B cell (primary cell): ENCODE data around the gene XRCC4. TPM values are rescaled to one million over a fixed set of nuclear protein-coding genes. Genes with fewer than 3 reads are reported as not detected.

Experiments
- ATAC-seq: fragments of 200-7000 bp; cut with Tn5 transposase; one replicate; pipeline ENCODE4 v1.10.0; 2021; ENCODE audit warnings: low read depth, mild to moderate bottlenecking, moderate number of reproducible peaks, moderate library complexity
- CTCF ChIA-PET: fragments of 350-600 bp; sonication (Branson Sonifier 250); formaldehyde crosslinking; loops from one replicate; lab custom pipeline; 2021; ENCODE audit warnings: antibody characterized with exemption, inconsistent platforms; lab: Charles Lee
- POLR2A ChIA-PET: fragments of 350-600 bp; sonication (Branson Sonifier 250); formaldehyde crosslinking; loops from one replicate; lab custom pipeline; 2021; ENCODE audit warnings: antibody characterized with exemption; lab: Charles Lee
- DNase-seq: peaks from one replicate; pipeline ENCODE4 v3.0.0; 2013
- H2AFZ ChIP-seq: 2 replicates; pipeline ENCODE4 v1.6.1; 2012; ENCODE audit warnings: mild to moderate bottlenecking, low read depth, low read length; ENCODE audit not compliant: insufficient read depth, poor library complexity, severe bottlenecking
- H3K27ac ChIP-seq, 2 donors: 1 replicate in 1 of 2; 2 replicates in 1 of 2; pipeline ENCODE4 v1.5.1; 2012 to 2013; ENCODE audit warnings: low read length in 2 of 2, mild to moderate bottlenecking in 2 of 2, moderate library complexity in 1 of 2
- H3K27me3 ChIP-seq, 4 experiments: fragments of 200-600 bp in 1 of 4; sonication (generic) in 1 of 4; replicated peaks in 1 of 4; 1 replicate in 2 of 4; 2 replicates in 2 of 4; pipeline versions ENCODE4 v1.6.1 to v1.7.0; 2013 to 2016; ENCODE audit warnings: low read length in 3 of 4, mild to moderate bottlenecking in 2 of 4, mixed read lengths in 1 of 4, moderate library complexity in 1 of 4; ENCODE audit not compliant: insufficient read depth in 4 of 4, control insufficient read depth in 3 of 4; ENCODE audit errors: control extremely low read depth in 1 of 4
- H3K36me3 ChIP-seq, 2 experiments: replicated peaks in 1 of 2; 1 replicate in 1 of 2; 2 replicates in 1 of 2; pipeline versions ENCODE4 v1.6.1 to v1.7.1; 2013; ENCODE audit warnings: low read length in 1 of 2; ENCODE audit not compliant: insufficient read depth in 2 of 2, control insufficient read depth in 1 of 2; ENCODE audit errors: control extremely low read depth in 1 of 2, extremely low read depth in 1 of 2
- H3K4me1 ChIP-seq, 2 donors: fragments of 200-600 bp in 1 of 2; sonication (generic) in 1 of 2; 1 replicate in 1 of 2; 2 replicates in 1 of 2; pipeline versions ENCODE4 v1.5.1 to v1.6.1; 2013 to 2017; ENCODE audit warnings: low read length in 2 of 2; ENCODE audit not compliant: control insufficient read depth in 2 of 2, insufficient read depth in 2 of 2
- H3K4me2 ChIP-seq: replicated peaks from 2 replicates; pipeline ENCODE3; 2012; ENCODE audit warnings: mild to moderate bottlenecking, low read depth, low read length; ENCODE audit not compliant: poor library complexity, severe bottlenecking
- H3K4me3 ChIP-seq, 5 experiments: fragments of 200-600 bp in 1 of 5; sonication (generic) in 1 of 5; 1 replicate in 3 of 5; 2 replicates in 2 of 5; pipeline versions ENCODE4 v1.5.1 to v1.7.0; 2011 to 2016; ENCODE audit warnings: low read length in 4 of 5, mild to moderate bottlenecking in 4 of 5, low read depth in 2 of 5, control low read depth in 1 of 5, moderate library complexity in 1 of 5; ENCODE audit not compliant: insufficient read depth in 1 of 5; ENCODE audit errors: control extremely low read depth in 1 of 5, extremely low read depth in 1 of 5
- H3K79me2 ChIP-seq: fragments of 200-600 bp; sonication (generic); one replicate; pipeline ENCODE4 v1.6.0; 2016; ENCODE audit warnings: low read length; ENCODE audit not compliant: control insufficient read depth, insufficient read depth
- H3K9ac ChIP-seq: fragments of 200-600 bp; sonication (generic); 2 replicates; pipeline ENCODE4 v1.6.1; 2017; ENCODE audit warnings: mild to moderate bottlenecking, low read length, moderate library complexity
- H3K9me3 ChIP-seq, 3 donors: one replicate each; pipeline versions ENCODE4 v1.6.1 to v1.7.1; 2013; ENCODE audit warnings: low read length in 2 of 3; ENCODE audit not compliant: control insufficient read depth in 2 of 3, insufficient read depth in 1 of 3; ENCODE audit errors: control extremely low read depth in 1 of 3
- H4K20me1 ChIP-seq: 2 replicates; pipeline ENCODE4 v1.6.0; 2012; ENCODE audit warnings: mild to moderate bottlenecking, low read length; ENCODE audit not compliant: insufficient read depth, control insufficient read depth, poor library complexity, severe bottlenecking
- H3K27ac Mint-ChIP-seq: one replicate; pipeline ENCODE4 v1.8.0; 2021; ENCODE audit warnings: mixed read lengths
- H3K27me3 Mint-ChIP-seq: one replicate; pipeline ENCODE4 v1.8.0; 2021; ENCODE audit warnings: mixed read lengths
- H3K4me1 Mint-ChIP-seq: one replicate; pipeline ENCODE4 v1.8.0; 2021; ENCODE audit warnings: mixed read lengths
- H3K4me3 Mint-ChIP-seq: one replicate; pipeline ENCODE4 v1.8.0; 2021; ENCODE audit warnings: mixed read lengths
- H3K9me3 Mint-ChIP-seq: one replicate; pipeline ENCODE4 v1.8.0; 2022; ENCODE audit warnings: mixed read lengths; ENCODE audit not compliant: insufficient read depth
- EZH2 ChIP-seq: IDR thresholded peaks from 2 replicates; pipeline ENCODE4 v1.6.1; 2012; ENCODE audit warnings: borderline replicate concordance, low read depth, mild to moderate bottlenecking, moderate library complexity, low read length; ENCODE audit not compliant: insufficient read depth, poor library complexity, severe bottlenecking
- WGBS: methylation state at CpG from one replicate; pipeline ENCODE4 v1.1.5; 2013; ENCODE audit warnings: missing lambda C conversion rate; ENCODE audit not compliant: insufficient coverage; 5-methylcytosine and 5-hydroxymethylcytosine counted together
- intact Hi-C: fragments of 100-400 bp; cut with micrococcal nuclease; formaldehyde crosslinking; loops from one replicate; pipeline ENCODE4 v1.10.0; 2022
- polyA plus RNA-seq: library from polyadenylated mRNA; depleted of rRNA; stranded (reverse); fragments of >200 nt; gene quantifications from 2 replicates; pipeline ENCODE4 v1.2.3, GENCODE V29; 2012
- total RNA-seq, 2 donors: library from RNA; stranded (reverse); fragments of 120-200 nt in 1 of 2; gene quantifications; 1 replicate in 1 of 2; 2 replicates in 1 of 2; pipeline versions ENCODE4 v1.2.3 to v1.2.4, GENCODE V29; 2013 to 2022
- TF ChIP-seq, protein P1 (sequence below): fragments of 200-600 bp; IDR thresholded peaks from one replicate; pipeline ENCODE4 v1.8.0; 2022; ENCODE audit warnings: antibody characterized with exemption, mild to moderate bottlenecking

Gene XRCC4
- total and polyA plus RNA-seq, 2 donors (not counting 1 experiment from before 2014, with no cell fraction given) = 1.3 to 7.7 TPM

DNA sequence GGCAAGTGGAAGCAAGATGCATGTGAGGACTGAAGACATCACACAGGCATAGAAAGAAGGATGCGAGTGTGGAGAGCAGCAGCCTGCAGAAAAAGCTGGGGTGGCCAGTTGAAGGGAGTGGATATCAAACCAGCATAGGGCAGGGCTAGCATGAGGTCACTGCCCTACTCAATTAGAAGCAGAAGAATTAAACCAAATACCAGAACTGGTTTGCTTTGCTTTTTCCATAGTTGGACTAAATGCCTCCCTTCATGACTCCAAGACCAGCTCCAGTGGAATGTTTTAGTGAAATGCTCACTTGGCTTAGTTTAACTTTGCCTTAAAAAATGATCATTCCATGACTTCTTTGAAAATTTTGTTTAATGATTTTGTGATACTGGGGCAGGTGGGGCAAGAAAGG, 46.0 kb upstream of the XRCC4 start:
- no peak overlapping the region for H3K4me3 Mint-ChIP-seq
- no peak overlapping the region for H3K4me2 ChIP-seq
- no peak overlapping the region for H2AFZ ChIP-seq
- H3K9me3 ChIP-seq = no peaks in the 10 kb centered on the region
- DNase-seq = no peak
- H3K27me3 ChIP-seq = no peaks in the 10 kb centered on the region
- intact Hi-C loops = no loop called here
- H4K20me1 ChIP-seq = no peaks in the 10 kb centered on the region
- H3K36me3 ChIP-seq = no peaks in the 10 kb centered on the region
- H3K9me3 Mint-ChIP-seq = no peaks in the 10 kb centered on the region
- H3K79me2 ChIP-seq = no peaks in the 10 kb centered on the region
- TF ChIP-seq, protein P1, sequence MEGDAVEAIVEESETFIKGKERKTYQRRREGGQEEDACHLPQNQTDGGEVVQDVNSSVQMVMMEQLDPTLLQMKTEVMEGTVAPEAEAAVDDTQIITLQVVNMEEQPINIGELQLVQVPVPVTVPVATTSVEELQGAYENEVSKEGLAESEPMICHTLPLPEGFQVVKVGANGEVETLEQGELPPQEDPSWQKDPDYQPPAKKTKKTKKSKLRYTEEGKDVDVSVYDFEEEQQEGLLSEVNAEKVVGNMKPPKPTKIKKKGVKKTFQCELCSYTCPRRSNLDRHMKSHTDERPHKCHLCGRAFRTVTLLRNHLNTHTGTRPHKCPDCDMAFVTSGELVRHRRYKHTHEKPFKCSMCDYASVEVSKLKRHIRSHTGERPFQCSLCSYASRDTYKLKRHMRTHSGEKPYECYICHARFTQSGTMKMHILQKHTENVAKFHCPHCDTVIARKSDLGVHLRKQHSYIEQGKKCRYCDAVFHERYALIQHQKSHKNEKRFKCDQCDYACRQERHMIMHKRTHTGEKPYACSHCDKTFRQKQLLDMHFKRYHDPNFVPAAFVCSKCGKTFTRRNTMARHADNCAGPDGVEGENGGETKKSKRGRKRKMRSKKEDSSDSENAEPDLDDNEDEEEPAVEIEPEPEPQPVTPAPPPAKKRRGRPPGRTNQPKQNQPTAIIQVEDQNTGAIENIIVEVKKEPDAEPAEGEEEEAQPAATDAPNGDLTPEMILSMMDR = no peak
- TF ChIP-seq EZH2 = no peak
- no CpG with 5 or more reads among the region's 1 CpG for WGBS
- ChIA-PET POLR2A (no interaction called here), CTCF (no interaction called here)
- peaks cover 11 to 15% of the 10 kb centered on the region in 2 donors for H3K4me1 ChIP-seq
- H3K27me3 Mint-ChIP-seq = no peaks in the 10 kb centered on the region
- H3K4me1 Mint-ChIP-seq = peaks cover 12% of the 10 kb centered on the region
- no peak overlapping the region for H3K27ac ChIP-seq
- ATAC-seq = no peak
- H3K4me3 ChIP-seq = no peak overlapping the region
- no peak overlapping the region for H3K27ac Mint-ChIP-seq
- no peak overlapping the region for H3K9ac ChIP-seq

DNA sequence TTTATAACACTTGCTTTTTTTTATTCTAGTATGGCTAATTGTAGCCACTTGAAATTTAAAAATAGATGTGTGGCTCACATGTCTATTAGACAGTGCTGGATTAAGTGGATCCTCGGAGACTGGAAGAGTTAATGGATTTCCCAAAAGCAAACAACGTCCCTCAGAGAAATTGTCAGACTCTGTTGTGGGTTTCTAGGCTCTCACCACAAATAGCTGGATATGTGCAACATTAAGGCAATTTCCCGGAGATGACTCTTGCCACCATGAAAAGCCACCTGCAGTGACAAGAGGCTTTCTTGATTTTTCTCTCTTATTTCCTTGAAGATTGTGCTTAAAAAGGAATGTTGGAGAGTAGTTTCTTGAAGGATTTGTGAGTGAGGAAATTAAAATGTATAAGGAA, 43.3 kb upstream of the XRCC4 start:
- Histone ChIP-seq H3K79me2 (no peaks in the 10 kb centered on the region), H4K20me1 (no peaks in the 10 kb centered on the region), H3K36me3 (no peaks in the 10 kb centered on the region), H3K27me3 (no peaks in the 10 kb centered on the region), H3K9ac (no peak overlapping the region), H3K4me1 (no peaks in the 10 kb centered on the region), H3K4me3 (no peak overlapping the region), H3K27ac (no peak overlapping the region), H2AFZ (no peak overlapping the region), H3K4me2 (no peak overlapping the region), H3K9me3 (no peaks in the 10 kb centered on the region)
- Mint-ChIP-seq H3K27me3 (no peaks in the 10 kb centered on the region), H3K9me3 (no peaks in the 10 kb centered on the region), H3K27ac (no peak overlapping the region), H3K4me3 (no peak overlapping the region), H3K4me1 (no peaks in the 10 kb centered on the region)
- TF ChIP-seq EZH2 = no peak
- TF ChIP-seq, protein P1 = no peak
- DNase-seq (no peak), ATAC-seq (no peak)
- WGBS = 80% methylated on average over 2 of the region's 3 CpGs
- intact Hi-C loops = no loop called here
- ChIA-PET CTCF (no interaction called here), POLR2A (no interaction called here)
